ENCODE results near the gene TMEM43. TPM values are rescaled to one million over a fixed set of nuclear protein-coding genes. Genes with fewer than 3 reads are reported as not detected.

Gene TMEM43
- total and polyA plus RNA-seq, 9 donors, result 72.0 to 104 (median 87.3) TPM

- peaks cover 10% of the 10 kb centered on the region for H3K4me1 ChIP-seq (ENCODE audit: insufficient read depth)
- intact Hi-C loops (cut with DNase I), result loop anchor here in 1 of 4 donors (2.0 kb wide), 1 partner anchor 15 kb away; no protein-coding TSS in a partner anchor
Observed at GRCh38 chr3:14141602-14142341, 16.9 kb downstream of the TMEM43 start.

GRCh38 chr3:14142567-14143270 is 17.9 kb downstream of the TMEM43 start:
- Histone ChIP-seq H3K4me3 (no peak overlapping the region), H3K27me3 (no peaks in the 10 kb centered on the region), H3K36me3 (no peaks in the 10 kb centered on the region), H3K27ac (peak overlapping the region in 1 of 2 donors; percentile 22), H3K4me1 (ENCODE audit: insufficient read depth) (peaks cover 8% of the 10 kb centered on the region), H3K9me3 (no peaks in the 10 kb centered on the region)
- whole genome bisulfite sequencing, 3 donors, result 70 to 73% (median 71%) methylated on average over 8 of the region's 8 CpGs
- TF ChIP-seq EP300 (IDR thresholded peaks at IDR 0.05) (no peak), POLR2A (IDR thresholded peaks at IDR 0.05) (no peak), CTCF (IDR thresholded peaks at IDR 0.05) (no peak)
- intact Hi-C loops (cut with DNase I), result no loop called here
- no peak for DNase-seq

More at GRCh38 chr3:14141602-14142341, 16.9 kb downstream of the TMEM43 start:
- 86 to 90% (median 87%) methylated on average over 19 of the region's 19 CpGs for WGBS, 3 donors
- no peaks in the 10 kb centered on the region for H3K36me3 ChIP-seq
- no peaks in the 10 kb centered on the region for H3K9me3 ChIP-seq
- TF ChIP-seq POLR2A (IDR thresholded peaks at IDR 0.05) (no peak), CTCF (IDR thresholded peaks at IDR 0.05) (no peak), EP300 (IDR thresholded peaks at IDR 0.05) (no peak)
- H3K4me3 ChIP-seq, result no peak overlapping the region
- peak overlapping the region in 1 of 2 donors; percentile 22 for H3K27ac ChIP-seq
- peak in 1 of 5 donors; percentile 20 for DNase-seq
- H3K27me3 ChIP-seq, result no peaks in the 10 kb centered on the region

GRCh38 chr3:14143271-14144225 is 18.7 kb downstream of the TMEM43 start:
- H3K36me3 ChIP-seq, result no peaks in the 10 kb centered on the region
- WGBS, 3 donors, result 15 to 19% (median 16%) methylated on average over 7 of the region's 7 CpGs
- intact Hi-C loops (cut with DNase I), result no loop called here
- H3K9me3 ChIP-seq, result no peaks in the 10 kb centered on the region
- TF ChIP-seq POLR2A (IDR thresholded peaks at IDR 0.05) (no peak), CTCF (IDR thresholded peaks at IDR 0.05) (no peak), EP300 (IDR thresholded peaks at IDR 0.05) (no peak)
- no peaks in the 10 kb centered on the region for H3K27me3 ChIP-seq
- no peak overlapping the region for H3K4me3 ChIP-seq
- peak in 2 of 5 donors; percentile 62 to 77 for DNase-seq
- peaks cover 8% of the 10 kb centered on the region for H3K4me1 ChIP-seq (ENCODE audit: insufficient read depth)
- peak overlapping the region in 1 of 2 donors; percentile 60 for H3K27ac ChIP-seq
